ENCODE measurements around the gene COL4A3.
"Not testable (repeated sequence)": the region's sequence is repeated elsewhere in the genome, so short reads cannot be mapped to it uniquely, and the experiment has no call there.

COL4A3 gene

GRCh38 chr2:227219312-227220105 is 55.1 kb downstream of the COL4A3 start:
- no peak for DNase-seq

- DNase-seq = no peak
Observed at GRCh38 chr2:227221120-227221519, 56.7 kb downstream of the COL4A3 start.

- no peak for DNase-seq
Observed at GRCh38 chr2:227222292-227222691, 57.9 kb downstream of the COL4A3 start.

GRCh38 chr2:227225641-227226040 is 61.2 kb downstream of the COL4A3 start:
- DNase-seq = not testable (repeated sequence)

GRCh38 chr2:227228061-227228667 is 63.7 kb downstream of the COL4A3 start:
- DNase-seq = no peak

- no peak for DNase-seq
Observed at GRCh38 chr2:227230151-227230550, 65.7 kb downstream of the COL4A3 start.

- no peak for DNase-seq
Observed at GRCh38 chr2:227234429-227234828, 70.0 kb downstream of the COL4A3 start.

GRCh38 chr2:227237786-227238185 is 73.4 kb downstream of the COL4A3 start:
- no peak for DNase-seq

GRCh38 chr2:227238238-227239237 is 74.1 kb downstream of the COL4A3 start:
- DNase-seq = peak; percentile 44

- no peak for DNase-seq
Observed at GRCh38 chr2:227241005-227241404, 76.6 kb downstream of the COL4A3 start.

- no peak for DNase-seq
Observed at GRCh38 chr2:227248876-227249275, 84.5 kb downstream of the COL4A3 start.

GRCh38 chr2:227252831-227253230 is 88.4 kb downstream of the COL4A3 start:
- DNase-seq = no peak

- DNase-seq = no peak
Observed at GRCh38 chr2:227256605-227257004, 92.2 kb downstream of the COL4A3 start.

GRCh38 chr2:227257820-227258219 is 93.4 kb downstream of the COL4A3 start:
- no peak for DNase-seq

GRCh38 chr2:227260041-227260440 is 95.6 kb downstream of the COL4A3 start:
- no peak for DNase-seq

GRCh38 chr2:227267410-227268115 is 103.1 kb downstream of the COL4A3 start:
- DNase-seq = no peak

GRCh38 chr2:227280895-227281294 is 116.5 kb downstream of the COL4A3 start:
- no peak for DNase-seq

- DNase-seq = no peak
Observed at GRCh38 chr2:227285741-227286236, 121.4 kb downstream of the COL4A3 start.

- no peak for DNase-seq
Observed at GRCh38 chr2:227287771-227288170, 123.3 kb downstream of the COL4A3 start.

- no peak for DNase-seq
Observed at GRCh38 chr2:227292314-227292713, 127.9 kb downstream of the COL4A3 start.

- no peak for DNase-seq
Observed at GRCh38 chr2:227293531-227293930, 129.1 kb downstream of the COL4A3 start.

- no peak for DNase-seq
Observed at GRCh38 chr2:227295806-227296205, 131.4 kb downstream of the COL4A3 start.
